A673 (cell line): ENCODE measurements around the gene NFIC.

ENCODE experiments used
- CTCF ChIP-seq: fragments of 300-800, 200-600 bp; sonication (generic); conservative IDR thresholded peaks from 2 replicates; pipeline ENCODE4 v1.5.1; 2017; ENCODE audit warnings: low read depth, mild to moderate bottlenecking, antibody characterized with exemption, low read length, moderate library complexity, mixed read lengths
- EZH2 ChIP-seq: fragments of 200-600 bp; sonication (generic); IDR thresholded peaks from 2 replicates; pipeline ENCODE4 v1.6.1; 2017; ENCODE audit warnings: borderline replicate concordance, low read depth, mild to moderate bottlenecking, mixed read lengths, antibody characterized with exemption, low read length; ENCODE audit not compliant: poor library complexity, severe bottlenecking

GRCh38 chr19:3368441-3368795, 2.0 kb downstream of the NFIC start:
- no peak for TF ChIP-seq CTCF
- TF ChIP-seq EZH2 = no peak
